WTC11 (cell line): ENCODE results near the gene TBC1D22A. TPM values are rescaled to one million over a fixed set of nuclear protein-coding genes. Genes with fewer than 3 reads are reported as not detected.

Experiments
- ATAC-seq: fragments of 200-7000 bp; cut with Tn5 transposase; 2 replicates; pipeline ENCODE4 v1.10.0; 2021; ENCODE audit warnings: mild to moderate bottlenecking, moderate library complexity
- CTCF ChIA-PET: fragments of 300-600 bp; sonication (Branson Sonifier 250); formaldehyde crosslinking; loops from one replicate; lab custom pipeline; 2021; ENCODE audit warnings: antibody characterized with exemption; lab: Charles Lee
- POLR2A ChIA-PET: fragments of 350-600 bp; sonication (Branson Sonifier 250); formaldehyde crosslinking; loops from one replicate; lab custom pipeline; 2021; ENCODE audit warnings: antibody characterized with exemption; lab: Charles Lee
- DNase-seq: peaks from one replicate; pipeline ENCODE4 v3.0.0; 2021; ENCODE audit warnings: low spot score
- H3K27ac Mint-ChIP-seq: 2 replicates; pipeline ENCODE4 v1.8.0; 2021; ENCODE audit warnings: mixed read lengths
- H3K27me3 Mint-ChIP-seq: 2 replicates; pipeline ENCODE4 v1.8.0; 2021; ENCODE audit warnings: low read depth, mild to moderate bottlenecking, moderate library complexity, mixed read lengths
- H3K36me3 Mint-ChIP-seq: 2 replicates; pipeline ENCODE4 v1.8.0; 2021; ENCODE audit warnings: mixed read lengths
- H3K4me1 Mint-ChIP-seq: 2 replicates; pipeline ENCODE4 v1.8.0; 2022; ENCODE audit warnings: mixed read lengths
- H3K4me3 Mint-ChIP-seq: 2 replicates; pipeline ENCODE4 v1.8.0; 2021; ENCODE audit warnings: mild to moderate bottlenecking, moderate library complexity, mixed read lengths
- H3K9me3 Mint-ChIP-seq: 2 replicates; pipeline ENCODE4 v1.8.0; 2021; ENCODE audit warnings: mixed read lengths
- E2F1 ChIP-seq: sonication (generic); formaldehyde crosslinking; IDR thresholded peaks from 2 replicates; pipeline ENCODE4 v1.8.0; 2022; ENCODE audit warnings: mild to moderate bottlenecking, missing genetic modification reagents
- E2F5 ChIP-seq: sonication (generic); formaldehyde crosslinking; IDR thresholded peaks from 2 replicates; pipeline ENCODE4 v1.8.1; 2022; ENCODE audit warnings: mild to moderate bottlenecking, moderate library complexity, missing genetic modification reagents
- ERG ChIP-seq: fragments of 250-450 bp; sonication (Bioruptor Pico); IDR thresholded peaks from 2 replicates; pipeline ENCODE4 v1.8.0; 2021; ENCODE audit warnings: mild to moderate bottlenecking
- ETV6 ChIP-seq: sonication (generic); formaldehyde crosslinking; IDR thresholded peaks from 2 replicates; pipeline ENCODE4 v1.8.1; 2022; ENCODE audit warnings: mild to moderate bottlenecking, missing genetic modification reagents
- FOXP4 ChIP-seq: sonication (generic); formaldehyde crosslinking; IDR thresholded peaks from 2 replicates; pipeline ENCODE4 v1.8.0; 2022; ENCODE audit warnings: mild to moderate bottlenecking, missing genetic modification reagents
- HMGA2 ChIP-seq: fragments of 250-450 bp; sonication (Bioruptor Pico); IDR thresholded peaks from 2 replicates; pipeline ENCODE4 v1.4.0; 2021; ENCODE audit warnings: mild to moderate bottlenecking, moderate library complexity
- KAT7 ChIP-seq: sonication (generic); formaldehyde crosslinking; IDR thresholded peaks from 2 replicates; pipeline ENCODE4 v1.8.1; 2023; ENCODE audit warnings: missing genetic modification reagents, mild to moderate bottlenecking, borderline replicate concordance
- PREB ChIP-seq: sonication (generic); formaldehyde crosslinking; IDR thresholded peaks from 2 replicates; pipeline ENCODE4 v1.8.1; 2022; ENCODE audit warnings: mild to moderate bottlenecking, missing genetic modification reagents, moderate library complexity, borderline replicate concordance
- PRRX2 ChIP-seq: fragments of 250-450 bp; sonication (Bioruptor Pico); IDR thresholded peaks from 2 replicates; pipeline ENCODE4 v1.8.0; 2021; ENCODE audit warnings: mild to moderate bottlenecking
- RORB ChIP-seq: fragments of 250-450 bp; sonication (Bioruptor Pico); IDR thresholded peaks from 2 replicates; pipeline ENCODE4 v1.9.0; 2021; ENCODE audit warnings: mild to moderate bottlenecking
- STAT6 ChIP-seq: sonication (generic); formaldehyde crosslinking; conservative IDR thresholded peaks from 2 replicates; pipeline ENCODE4 v1.8.1; 2023; ENCODE audit warnings: mild to moderate bottlenecking, low read depth, missing genetic modification reagents, moderate library complexity
- ZBTB21 ChIP-seq: sonication (generic); formaldehyde crosslinking; IDR thresholded peaks from 2 replicates; pipeline ENCODE4 v1.8.1; 2023; ENCODE audit warnings: mild to moderate bottlenecking, missing genetic modification reagents, borderline replicate concordance
- ZMAT4 ChIP-seq: fragments of 250-450 bp; sonication (Bioruptor Pico); IDR thresholded peaks from 2 replicates; pipeline ENCODE4 v1.9.0; 2021; ENCODE audit warnings: mild to moderate bottlenecking
- ZNF138 ChIP-seq: sonication (generic); formaldehyde crosslinking; conservative IDR thresholded peaks from 2 replicates; pipeline ENCODE4 v1.8.1; 2022; ENCODE audit warnings: mild to moderate bottlenecking, moderate library complexity, missing genetic modification reagents
- ZNF232 ChIP-seq: sonication (generic); formaldehyde crosslinking; IDR thresholded peaks from 2 replicates; pipeline ENCODE4 v1.8.0; 2022; ENCODE audit warnings: mild to moderate bottlenecking, missing genetic modification reagents
- ZNF263 ChIP-seq: sonication (generic); formaldehyde crosslinking; IDR thresholded peaks from 2 replicates; pipeline ENCODE4 v1.8.1; 2022; ENCODE audit warnings: low read depth, mild to moderate bottlenecking, moderate library complexity, missing genetic modification reagents
- ZNF281 ChIP-seq: sonication (generic); formaldehyde crosslinking; IDR thresholded peaks from 2 replicates; pipeline ENCODE4 v1.8.0; 2023; ENCODE audit warnings: mild to moderate bottlenecking, missing genetic modification reagents
- ZNF396 ChIP-seq: fragments of 250-450 bp; sonication (Bioruptor Pico); IDR thresholded peaks from 2 replicates; pipeline ENCODE4 v1.8.0; 2021; ENCODE audit warnings: mild to moderate bottlenecking, moderate library complexity, borderline replicate concordance
- ZNF671 ChIP-seq: fragments of 250-450 bp; sonication (Bioruptor Pico); IDR thresholded peaks from 2 replicates; pipeline ENCODE4 v1.8.0; 2021; ENCODE audit warnings: mild to moderate bottlenecking
- total RNA-seq: library from RNA; stranded (reverse); gene quantifications from 3 replicates; pipeline ENCODE4 v1.2.3, GENCODE V29; 2021

Gene TBC1D22A
- total RNA-seq, 1 experiment from 2014 or later, result 18.1 TPM

- peak overlapping the region; percentile 75 for H3K27ac Mint-ChIP-seq
- ChIA-PET POLR2A (no interaction called here), CTCF (interaction anchor here (1.4 kb wide), 1 partner anchor 161 kb away, joined by 4 read pairs; no protein-coding TSS in a partner anchor)
- TF ChIP-seq ZNF671 (CRISPR knock-in tag), result no peak
- TF ChIP-seq FOXP4 (CRISPR knock-in tag), result no peak
- no peak for TF ChIP-seq ZBTB21 (CRISPR knock-in tag)
- no peak for TF ChIP-seq ZNF281 (CRISPR knock-in tag)
- TF ChIP-seq KAT7 (CRISPR knock-in tag), result no peak
- no peak for TF ChIP-seq ZNF138 (CRISPR knock-in tag)
- TF ChIP-seq ERG (CRISPR knock-in tag), result no peak
- TF ChIP-seq ETV6 (CRISPR knock-in tag), result no peak
- no peak for TF ChIP-seq ZNF232 (CRISPR knock-in tag)
- TF ChIP-seq HMGA2 (CRISPR knock-in tag), result no peak
- TF ChIP-seq RORB (CRISPR knock-in tag), result no peak
- no peak for TF ChIP-seq PRRX2
- TF ChIP-seq STAT6 (CRISPR knock-in tag), result no peak
- TF ChIP-seq E2F5, result no peak
- TF ChIP-seq PREB (CRISPR knock-in tag), result no peak
- no peak for TF ChIP-seq E2F1 (CRISPR knock-in tag)
- TF ChIP-seq ZNF396, result no peak
- TF ChIP-seq ZMAT4 (CRISPR knock-in tag), result no peak
- TF ChIP-seq ZNF263 (CRISPR knock-in tag), result no peak
- no peaks in the 10 kb centered on the region for H3K36me3 Mint-ChIP-seq
- no peaks in the 10 kb centered on the region for H3K9me3 Mint-ChIP-seq
- no peak for ATAC-seq
- DNase-seq, result no peak
- no peaks in the 10 kb centered on the region for H3K27me3 Mint-ChIP-seq
- peaks cover 25% of the 10 kb centered on the region for H3K4me1 Mint-ChIP-seq
- no peak overlapping the region for H3K4me3 Mint-ChIP-seq
Measured at GRCh38 chr22:46959369-46959768, 196.9 kb downstream of the TBC1D22A start.
